IMR-90 (cell line): ENCODE measurements around the gene CRYBA2. TPM values are rescaled to one million over a fixed set of nuclear protein-coding genes. Genes with fewer than 3 reads are reported as not detected.

Experiments
- ATAC-seq: fragments of 200-7000 bp; cut with Tn5 transposase; 2 replicates; pipeline ENCODE4 v1.9.1; 2020; ENCODE audit warnings: low read depth, mild to moderate bottlenecking, moderate library complexity
- BruUV-seq: library from RNA; stranded (reverse); fragments of 400-500 nt; replicated peaks from 2 replicates; lab custom pipeline; 2021; lab: Mats Ljungman, UMichigan
- CTCF ChIA-PET: fragments of 300-600 bp; formaldehyde crosslinking; extraction: SDS; loops from one replicate; lab custom pipeline; 2021; ENCODE audit warnings: antibody characterized with exemption; lab: Yijun Ruan, JAX
- POLR2A ChIA-PET: fragments of 300-600 bp; sonication (Branson Sonifier 250); formaldehyde crosslinking; loops from one replicate; lab custom pipeline; 2022; ENCODE audit warnings: antibody characterized with exemption; ENCODE audit not compliant: unreplicated experiment; lab: Charles Lee
- DNase-seq: peaks from one replicate; pipeline ENCODE4 v3.0.0; 2013
- H2AFZ ChIP-seq: replicated peaks from 2 replicates; pipeline ENCODE3; 2013; ENCODE audit warnings: low read length, mild to moderate bottlenecking; ENCODE audit not compliant: poor library complexity
- H2AK5ac ChIP-seq: 2 replicates; pipeline ENCODE4 v1.6.1; 2013; ENCODE audit warnings: low read depth, low read length, inconsistent platforms
- H2AK9ac ChIP-seq: replicated peaks from 2 replicates; pipeline ENCODE3; 2013; ENCODE audit warnings: mild to moderate bottlenecking, low read depth, low read length, moderate library complexity; ENCODE audit not compliant: poor library complexity
- H2BK120ac ChIP-seq: 2 replicates; pipeline ENCODE4 v1.6.1; 2013; ENCODE audit warnings: low read depth, low read length, inconsistent platforms
- H2BK15ac ChIP-seq: 3 replicates; pipeline ENCODE4 v1.6.1; 2013; ENCODE audit warnings: low read depth, low read length, inconsistent platforms
- H2BK20ac ChIP-seq: 2 replicates; pipeline ENCODE4 v1.6.1; 2013; ENCODE audit warnings: low read depth, mild to moderate bottlenecking, inconsistent platforms, low read length, moderate library complexity
- H2BK5ac ChIP-seq: 2 replicates; pipeline ENCODE4 v1.6.1; 2013; ENCODE audit warnings: mild to moderate bottlenecking, low read depth, low read length, inconsistent platforms; ENCODE audit not compliant: poor library complexity, severe bottlenecking
- H3K14ac ChIP-seq: replicated peaks from 2 replicates; pipeline ENCODE4 v1.6.1; 2013; ENCODE audit warnings: low read depth, low read length, inconsistent platforms
- H3K18ac ChIP-seq: 2 replicates; pipeline ENCODE4 v1.6.1; 2013; ENCODE audit warnings: low read depth, low read length, control low read depth
- H3K23ac ChIP-seq: 2 replicates; pipeline ENCODE4 v1.6.1; 2013; ENCODE audit warnings: low read depth, low read length, inconsistent platforms
- H3K27ac ChIP-seq: 2 replicates; pipeline ENCODE4 v1.5.1; 2013; ENCODE audit warnings: mild to moderate bottlenecking, control low read depth, low read length; ENCODE audit not compliant: insufficient read depth
- H3K27me3 ChIP-seq: 2 replicates; pipeline ENCODE4 v1.6.1; 2013; ENCODE audit warnings: low read length; ENCODE audit not compliant: control insufficient read depth, insufficient read depth
- H3K36me3 ChIP-seq: 2 replicates; pipeline ENCODE4 v1.6.1; 2013; ENCODE audit warnings: low read length, mixed read lengths; ENCODE audit not compliant: control insufficient read depth, insufficient read depth
- H3K4ac ChIP-seq: 2 replicates; pipeline ENCODE4 v1.6.1; 2013; ENCODE audit warnings: low read depth, low read length, inconsistent platforms
- H3K4me1 ChIP-seq: 2 replicates; pipeline ENCODE4 v1.6.1; 2013; ENCODE audit warnings: low read length, mixed read lengths; ENCODE audit not compliant: control insufficient read depth, insufficient read depth
- H3K4me2 ChIP-seq: 2 replicates; pipeline ENCODE4 v1.6.1; 2013; ENCODE audit warnings: low read depth, mild to moderate bottlenecking, control low read depth, low read length, moderate library complexity
- H3K4me3 ChIP-seq: 2 replicates; pipeline ENCODE4 v1.5.1; 2013; ENCODE audit warnings: low read depth, mild to moderate bottlenecking, control low read depth, low read length, moderate library complexity; ENCODE audit not compliant: insufficient read depth
- H3K56ac ChIP-seq: 2 replicates; pipeline ENCODE4 v1.6.1; 2013; ENCODE audit warnings: low read length, inconsistent platforms; ENCODE audit not compliant: insufficient read depth; ENCODE audit errors: extremely low read depth
- H3K79me1 ChIP-seq, 2 experiments: 2 replicates each; pipeline ENCODE4 v1.6.1; 2013; ENCODE audit warnings: low read length in 2 of 2, inconsistent platforms in 1 of 2, low read depth in 1 of 2
- H3K9ac ChIP-seq: 2 replicates; pipeline ENCODE4 v1.6.1; 2013; ENCODE audit warnings: low read depth, low read length, control low read depth
- H3K9me1 ChIP-seq: 2 replicates; pipeline ENCODE4 v1.6.1; 2013; ENCODE audit warnings: low read length, inconsistent platforms; ENCODE audit not compliant: insufficient read depth
- H3K9me3 ChIP-seq: 2 replicates; pipeline ENCODE4 v1.6.1; 2013; ENCODE audit warnings: low read length; ENCODE audit not compliant: control insufficient read depth, insufficient read depth
- H4K20me1 ChIP-seq: 2 replicates; pipeline ENCODE4 v1.6.1; 2013; ENCODE audit warnings: low read length, inconsistent platforms; ENCODE audit not compliant: insufficient read depth
- H4K5ac ChIP-seq: 2 replicates; pipeline ENCODE4 v1.6.1; 2013; ENCODE audit warnings: mild to moderate bottlenecking, low read depth, low read length, control low read depth
- H4K8ac ChIP-seq, 2 experiments: 2 replicates each; pipeline ENCODE4 v1.6.1; 2013; ENCODE audit warnings: low read depth in 2 of 2, low read length in 2 of 2, control low read depth in 1 of 2, inconsistent platforms in 1 of 2
- H4K91ac ChIP-seq: 2 replicates; pipeline ENCODE4 v1.6.1; 2013; ENCODE audit warnings: low read depth, low read length, inconsistent platforms; ENCODE audit not compliant: insufficient read depth
- BHLHE40 ChIP-seq: fragments of 150-350 bp; IDR thresholded peaks from 2 replicates; pipeline ENCODE4 v1.6.1; 2016; ENCODE audit warnings: mild to moderate bottlenecking, low read depth, low read length
- CEBPB ChIP-seq: IDR thresholded peaks from 2 replicates; pipeline ENCODE4 v1.6.1; 2012; ENCODE audit warnings: low read depth, low read length, improper control_type of control experiment
- CHD1 ChIP-seq: IDR thresholded peaks from 2 replicates; pipeline ENCODE4 v1.6.1; 2012; ENCODE audit warnings: low read depth, low read length, improper control_type of control experiment
- CTCF ChIP-seq: conservative IDR thresholded peaks from 2 replicates; pipeline ENCODE4 v1.5.1; 2012; ENCODE audit warnings: mild to moderate bottlenecking, low read depth, low read length, improper control_type of control experiment
- MAFK ChIP-seq: IDR thresholded peaks from 2 replicates; pipeline ENCODE4 v1.6.1; 2012; ENCODE audit warnings: low read depth, low read length, improper control_type of control experiment
- MAZ ChIP-seq: IDR thresholded peaks from 2 replicates; pipeline ENCODE4 v1.6.1; 2012; ENCODE audit warnings: low read depth, mild to moderate bottlenecking, low read length, improper control_type of control experiment, moderate library complexity, borderline replicate concordance
- MXI1 ChIP-seq: IDR thresholded peaks from 2 replicates; pipeline ENCODE4 v1.6.1; 2012; ENCODE audit warnings: low read depth, mild to moderate bottlenecking, low read length, moderate library complexity, borderline replicate concordance
- POLR2A ChIP-seq: IDR thresholded peaks from 2 replicates; pipeline ENCODE4 v1.6.1; 2012; ENCODE audit warnings: mild to moderate bottlenecking, low read depth, low read length
- RCOR1 ChIP-seq: IDR thresholded peaks from 2 replicates; pipeline ENCODE4 v1.6.1; 2012; ENCODE audit warnings: mild to moderate bottlenecking, low read length, improper control_type of control experiment; ENCODE audit not compliant: insufficient replicate concordance
- RFX5 ChIP-seq: IDR thresholded peaks from 2 replicates; pipeline ENCODE4 v1.8.0; 2012; ENCODE audit warnings: low read depth, mild to moderate bottlenecking, low read length, moderate library complexity
- SMC3 ChIP-seq: fragments of 150-350 bp; IDR thresholded peaks from 2 replicates; pipeline ENCODE4 v1.6.1; 2016; ENCODE audit warnings: low read depth, mild to moderate bottlenecking, antibody characterized with exemption, low read length, moderate library complexity
- USF2 ChIP-seq: fragments of 150-350 bp; IDR thresholded peaks from 2 replicates; pipeline ENCODE4 v1.6.1; 2017; ENCODE audit warnings: mild to moderate bottlenecking, antibody characterized with exemption, low read length, low read depth
- WGBS, 2 experiments: methylation state at CpG; one replicate each; pipeline versions ENCODE4 v1.1.5 to v1.1.7; 2013; ENCODE audit warnings: missing lambda C conversion rate in 2 of 2; ENCODE audit not compliant: insufficient read length in 1 of 2; ENCODE audit errors: extremely low coverage in 2 of 2; 5-methylcytosine and 5-hydroxymethylcytosine counted together
- dilution Hi-C: fragments of 300-500 bp; cut with HindIII; formaldehyde crosslinking; loops from one replicate; pipeline ENCODE4 v1.14.3; 2018; ENCODE audit warnings: low sequenced_read_pairs; ENCODE audit not compliant: unreplicated experiment
- in situ Hi-C: fragments of 300-500 bp; cut with MboI; formaldehyde crosslinking; loops from 3 replicates; pipeline ENCODE4 v1.14.3; 2019; ENCODE audit warnings: low sequenced_read_pairs, inconsistent platforms, mixed read lengths
- intact Hi-C: fragments of 100-400 bp; cut with micrococcal nuclease; formaldehyde crosslinking; loops from 2 replicates; pipeline ENCODE4 v1.10.0; 2022
- polyA plus RNA-seq, 3 experiments: library from polyadenylated mRNA; depleted of rRNA; stranded (reverse); fragments of >200 nt; gene quantifications; 2 replicates each; pipeline ENCODE4 v1.2.3, GENCODE V29; 2012; ENCODE audit warnings: low replicate concordance in 1 of 3
- total RNA-seq: library from RNA; depleted of rRNA; stranded (reverse); fragments of >200 nt; gene quantifications from 2 replicates; pipeline ENCODE4 v1.2.3, GENCODE V29; 2012

CRYBA2 gene
- total and polyA plus RNA-seq, 2 of the 4 experiments (the other 2 are of a cell fraction), result not detected

GRCh38 chr2:219022616-219023015, 29.4 kb upstream of the CRYBA2 start:
- no peak overlapping the region for H3K18ac ChIP-seq
- BruUV-seq, result no TSS peak
- H3K4me1 ChIP-seq, result no peaks in the 10 kb centered on the region
- H2BK5ac ChIP-seq, result no peak overlapping the region
- H3K9ac ChIP-seq, result no peak overlapping the region
- H4K5ac ChIP-seq, result no peak overlapping the region
- DNase-seq, result no peak
- no peak overlapping the region for H2AK9ac ChIP-seq
- no peaks in the 10 kb centered on the region for H3K79me1 ChIP-seq
- no peak for ATAC-seq
- no peaks in the 10 kb centered on the region for H4K20me1 ChIP-seq
- no peak overlapping the region for H2BK15ac ChIP-seq
- no peak overlapping the region for H4K8ac ChIP-seq
- no peak overlapping the region for H3K56ac ChIP-seq
- H3K4ac ChIP-seq, result no peak overlapping the region
- TF ChIP-seq CEBPB (no peak), RCOR1 (no peak), RFX5 (no peak), BHLHE40 (no peak), MAZ (no peak), USF2 (no peak), CTCF (no peak), MAFK (no peak), SMC3 (no peak), MXI1 (no peak), CHD1 (no peak), POLR2A (no peak)
- POLR2A ChIA-PET, result interaction anchor here (0.5 kb wide), 1 partner anchor 12 kb away, joined by 7 read pairs; no protein-coding TSS in a partner anchor
- WGBS, 2 experiments, result no CpG with 5 or more reads among the region's 5 CpGs
- H2BK120ac ChIP-seq, result no peak overlapping the region
- no peak overlapping the region for H2BK20ac ChIP-seq
- no peak overlapping the region for H3K4me3 ChIP-seq
- H3K27me3 ChIP-seq, result peaks cover 81% of the 10 kb centered on the region
- no peak overlapping the region for H3K4me2 ChIP-seq
- in situ Hi-C loops, result no loop called here
- dilution Hi-C loops, result no loop called here
- no peak overlapping the region for H2AK5ac ChIP-seq
- no peaks in the 10 kb centered on the region for H3K9me1 ChIP-seq
- CTCF ChIA-PET, result no interaction called here
- intact Hi-C loops, result no loop called here
- H3K36me3 ChIP-seq, result no peaks in the 10 kb centered on the region
- H3K27ac ChIP-seq, result no peak overlapping the region
- no peaks in the 10 kb centered on the region for H3K9me3 ChIP-seq
- H4K91ac ChIP-seq, result no peak overlapping the region
- H3K14ac ChIP-seq, result no peak overlapping the region
- H3K23ac ChIP-seq, result no peak overlapping the region
- H2AFZ ChIP-seq, result peak overlapping the region; percentile 58
